Cardiac fibroblast (primary cell): ENCODE results near the gene MBTPS2.

Experiments
- DNase-seq, 2 donors: peaks; one replicate each; pipeline versions ENCODE4 v3.0.0 to v3.0.0-alpha.2; 2010; ENCODE audit warnings: low read depth in 2 of 2
- H3K4me3 ChIP-seq, 2 donors: replicated peaks in 1 of 2; 1 replicate in 1 of 2; 2 replicates in 1 of 2; pipeline ENCODE4 v1.5.1; 2011; ENCODE audit warnings: low read depth in 2 of 2, low read length in 2 of 2, mild to moderate bottlenecking in 2 of 2, moderate library complexity in 1 of 2
- CTCF ChIP-seq: IDR thresholded peaks from one replicate; pipeline ENCODE4 v1.5.1; 2011; ENCODE audit warnings: low read depth, mild to moderate bottlenecking, low read length, inconsistent platforms

Gene MBTPS2

DNA sequence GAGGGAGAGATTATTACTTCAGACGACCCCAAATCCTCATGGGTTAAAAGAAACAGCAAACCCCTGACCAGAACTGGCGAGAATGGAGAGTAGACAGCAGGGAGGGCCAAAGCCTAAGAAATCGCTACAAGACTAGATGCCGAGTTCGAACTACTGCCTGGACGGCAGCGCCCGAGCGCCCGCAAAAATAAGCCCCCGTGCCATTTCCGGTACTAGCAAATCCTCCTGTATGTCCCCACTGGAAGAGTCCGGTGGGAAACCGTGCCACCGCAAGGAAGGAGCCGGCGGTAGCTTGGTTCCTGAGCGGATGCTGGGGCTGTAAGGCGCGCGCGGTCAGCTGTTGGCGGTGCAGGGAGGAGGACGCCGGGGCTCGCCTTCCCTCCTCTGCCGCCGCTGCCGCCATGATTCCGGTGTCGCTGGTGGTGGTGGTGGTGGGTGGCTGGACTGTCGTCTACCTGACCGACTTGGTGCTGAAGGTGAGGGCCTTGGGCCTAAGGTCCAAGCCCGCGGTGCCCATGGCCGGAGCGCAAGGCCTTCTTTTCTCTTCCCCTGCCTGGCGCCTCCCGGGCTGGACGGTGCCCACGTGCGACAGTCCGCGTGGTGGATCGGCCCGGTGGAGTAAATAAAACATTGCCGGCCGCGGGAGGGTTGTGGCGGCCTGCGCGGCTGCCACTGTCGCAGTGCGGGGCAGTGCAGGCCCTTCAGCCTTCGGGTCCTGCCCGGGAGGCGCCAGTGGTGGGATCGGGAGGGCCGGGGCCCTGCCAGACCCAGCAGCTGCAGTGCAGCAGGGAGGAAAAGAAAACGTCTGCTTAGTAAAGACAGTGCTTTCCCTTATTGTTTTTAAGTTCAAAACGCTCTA, at the start of gene MBTPS2:
Gene MBTPS2, plus strand, starts transcription at position 284 of the 859 bp plus-strand sequence. Its CDS starts 118 bp downstream, at position 402.
- DNase-seq = peak; percentile 94
- peak within 1 kb of the TSS; percentile 65 to 73 for H3K4me3 ChIP-seq
- TF ChIP-seq CTCF = no peak

DNA sequence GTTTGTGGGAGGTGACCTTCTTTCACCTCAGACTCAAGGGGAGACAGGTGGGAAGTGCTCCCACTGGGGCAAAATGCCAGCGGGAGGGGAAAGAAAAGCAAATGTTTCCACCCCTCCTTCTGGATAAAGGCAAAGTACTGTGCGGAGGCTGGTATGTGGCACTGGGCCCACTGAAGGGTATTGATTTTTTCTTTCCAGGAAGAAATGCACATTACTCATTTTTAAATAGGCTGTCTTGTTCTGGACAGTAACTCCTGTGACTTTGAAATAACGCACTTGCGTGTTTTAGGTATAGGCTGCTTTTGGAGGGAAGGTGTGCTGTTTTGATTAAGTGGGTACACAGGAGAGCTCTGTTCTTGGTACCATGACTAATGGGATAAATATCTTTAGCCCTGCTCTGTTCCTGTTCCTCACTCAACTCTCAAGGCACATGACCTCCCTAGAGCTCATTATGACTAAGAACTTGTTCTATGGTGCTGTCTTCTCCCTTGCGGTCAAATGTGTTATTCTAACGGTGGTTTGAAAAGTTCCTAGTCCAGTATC, 40.7 kb upstream of the MBTPS2 start:
- TF ChIP-seq CTCF = no peak
- DNase-seq = peak; percentile 24 to 81
- H3K4me3 ChIP-seq = no peak overlapping the region

DNA sequence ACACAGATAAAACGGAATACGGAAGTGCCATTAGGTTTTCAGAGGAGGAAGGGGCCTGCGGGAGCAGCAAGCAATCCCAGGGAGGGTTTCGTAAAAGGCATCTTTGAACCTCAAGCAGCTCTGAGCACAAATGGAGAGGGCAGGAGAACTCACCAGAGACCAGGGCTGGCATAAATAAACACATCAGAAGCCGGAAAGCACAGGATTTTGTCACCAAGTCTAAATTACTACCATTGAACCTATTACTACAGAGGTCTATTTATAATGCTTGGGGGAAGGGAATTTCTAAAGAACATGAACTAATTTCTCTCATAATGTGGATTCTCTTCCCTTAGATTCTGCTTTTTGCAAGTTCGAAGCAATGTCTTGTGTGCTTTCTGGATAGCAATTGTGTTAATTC, 39.6 kb upstream of the MBTPS2 start:
- TF ChIP-seq CTCF = no peak
- no peak overlapping the region for H3K4me3 ChIP-seq
- no peak for DNase-seq

DNA sequence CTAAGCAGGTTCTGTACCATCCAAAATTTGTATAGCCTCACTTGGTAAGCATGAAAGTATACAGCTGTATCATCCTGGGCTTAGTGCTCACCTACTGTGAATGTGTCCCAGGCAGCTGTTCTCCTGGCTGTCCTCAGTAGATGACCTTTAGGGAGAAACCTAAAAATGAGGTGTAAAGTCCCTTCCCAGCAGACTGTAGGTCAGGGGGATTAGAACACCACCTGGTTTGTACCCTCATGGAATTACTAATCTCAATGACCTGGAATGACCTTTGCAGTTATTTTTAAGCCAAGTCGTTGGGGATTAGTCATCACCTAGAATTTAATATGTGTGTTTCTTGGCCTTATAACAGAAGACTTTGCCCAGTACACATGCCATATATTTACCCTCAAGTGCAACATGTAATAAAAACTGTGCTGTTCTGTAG, 39.1 kb upstream of the MBTPS2 start:
- TF ChIP-seq CTCF = no peak
- peak in 1 of 2 donors; percentile 40 for DNase-seq

DNA sequence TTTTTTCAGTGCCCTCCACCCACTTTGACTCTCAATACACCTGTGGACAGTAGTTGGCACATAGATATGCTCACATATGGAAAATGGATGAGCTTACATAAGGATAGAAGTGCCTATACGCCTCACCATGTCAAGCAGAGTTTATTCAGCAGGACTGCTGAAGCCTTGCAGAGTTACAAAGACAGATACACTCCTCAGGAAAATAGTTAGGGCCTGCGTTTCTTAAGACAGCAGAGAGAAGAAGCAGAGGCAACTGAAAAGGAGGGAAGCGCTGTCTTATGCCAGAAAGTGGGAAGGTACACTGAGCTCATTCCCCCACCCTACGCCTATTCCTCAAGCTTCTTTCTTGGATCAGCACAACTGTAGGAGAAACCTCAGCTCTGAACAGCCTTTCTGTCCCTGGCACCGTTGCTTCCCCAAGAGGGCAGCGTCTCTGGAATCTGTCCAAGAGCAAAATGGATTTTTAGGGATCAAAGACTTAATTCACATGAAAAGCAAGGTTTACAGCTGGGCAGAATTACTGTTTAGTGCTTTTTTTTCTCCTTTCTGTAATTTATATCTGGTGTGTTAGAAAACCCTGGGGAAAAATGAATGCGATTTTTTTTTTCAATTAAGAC, 37.3 kb upstream of the MBTPS2 start:
- no peak overlapping the region for H3K4me3 ChIP-seq
- DNase-seq = no peak
- TF ChIP-seq CTCF = no peak

More for the DNA sequence above, 39.1 kb upstream of the MBTPS2 start:
- H3K4me3 ChIP-seq = no peak overlapping the region

DNA sequence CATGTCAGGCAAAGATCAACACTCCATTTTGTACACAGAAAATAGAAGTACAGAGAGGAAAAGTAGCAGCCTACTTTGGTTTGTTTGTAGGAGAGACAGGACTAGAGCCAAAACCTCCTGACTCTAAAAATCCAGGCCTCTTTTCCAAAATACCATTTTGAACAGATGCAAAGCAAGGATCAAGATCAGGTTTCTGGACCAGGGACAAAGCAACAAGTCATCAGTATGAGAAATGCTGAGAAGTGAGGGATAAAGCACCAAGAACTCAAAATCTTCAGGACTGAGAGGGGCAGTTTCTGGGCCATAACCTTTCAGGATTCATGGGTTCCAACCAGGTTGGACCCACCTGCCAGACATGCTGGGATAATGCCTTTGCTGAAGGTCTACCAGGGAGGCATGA, 36.6 kb upstream of the MBTPS2 start:
- TF ChIP-seq CTCF = no peak
- no peak overlapping the region for H3K4me3 ChIP-seq
- DNase-seq = no peak
